Neural progenitor cell (in vitro differentiated cells): ENCODE data around the gene MYCT1. TPM values are rescaled to one million over a fixed set of nuclear protein-coding genes. Genes with fewer than 3 reads are reported as not detected.
A peak's percentile ranks its signal among the peaks of the same experiment; 100 is the strongest.

ENCODE experiments used
- DNase-seq: peaks from one replicate; pipeline ENCODE4 v3.0.0-alpha.2; 2016; ENCODE audit warnings: low spot score
- H2AFZ ChIP-seq: fragments of 200-600 bp; sonication (generic); replicated peaks from 2 replicates; pipeline ENCODE4 v1.6.1; 2016; ENCODE audit warnings: antibody characterized with exemption
- H3F3A ChIP-seq: fragments of 200-600 bp; sonication (generic); 2 replicates; pipeline ENCODE4 v1.6.1; 2016; ENCODE audit warnings: antibody characterized with exemption, low read depth
- H3K27ac ChIP-seq: fragments of 200-600 bp; sonication (generic); 2 replicates; pipeline ENCODE4 v1.5.1; 2016; ENCODE audit warnings: mild to moderate bottlenecking
- H3K27me3 ChIP-seq: fragments of 200-600 bp; sonication (generic); 2 replicates; pipeline ENCODE4 v1.6.1; 2016; ENCODE audit warnings: mild to moderate bottlenecking, moderate library complexity
- H3K36me3 ChIP-seq: fragments of 200-600 bp; sonication (generic); 2 replicates; pipeline ENCODE4 v1.5.1; 2016
- H3K4me1 ChIP-seq: fragments of 200-600 bp; sonication (generic); 2 replicates; pipeline ENCODE4 v1.6.1; 2016; ENCODE audit warnings: mixed run types
- H3K4me2 ChIP-seq: fragments of 200-600 bp; sonication (generic); 2 replicates; pipeline ENCODE4 v1.6.1; 2016
- H3K4me3 ChIP-seq: fragments of 200-600 bp; sonication (generic); 2 replicates; pipeline ENCODE4 v1.5.1; 2016
- H3K79me2 ChIP-seq: fragments of 200-600 bp; sonication (generic); 2 replicates; pipeline ENCODE4 v1.6.1; 2016; ENCODE audit warnings: low read depth
- H3K9ac ChIP-seq: fragments of 200-600 bp; sonication (generic); 2 replicates; pipeline ENCODE4 v1.6.1; 2016
- H3K9me3 ChIP-seq: fragments of 200-600 bp; sonication (generic); 2 replicates; pipeline ENCODE4 v1.5.1; 2016; ENCODE audit warnings: low read depth
- H4K20me1 ChIP-seq: fragments of 200-600 bp; sonication (generic); 2 replicates; pipeline ENCODE4 v1.6.1; 2016; ENCODE audit warnings: low read depth
- H3K27ac Mint-ChIP-seq: 3 replicates; pipeline ENCODE4 v1.8.0; 2021; ENCODE audit warnings: mixed read lengths
- H3K27me3 Mint-ChIP-seq: 2 replicates; pipeline ENCODE4 v1.8.0; 2022; ENCODE audit warnings: low read depth, mild to moderate bottlenecking, inconsistent platforms, moderate library complexity, mixed read lengths; ENCODE audit not compliant: insufficient read depth
- H3K36me3 Mint-ChIP-seq: 3 replicates; pipeline ENCODE4 v1.8.0; 2021; ENCODE audit warnings: mixed read lengths
- H3K4me1 Mint-ChIP-seq: 3 replicates; pipeline ENCODE4 v1.8.0; 2021; ENCODE audit warnings: mixed read lengths
- H3K4me3 Mint-ChIP-seq: 3 replicates; pipeline ENCODE4 v1.8.0; 2021; ENCODE audit warnings: mild to moderate bottlenecking, moderate library complexity, mixed read lengths
- H3K9me3 Mint-ChIP-seq: 3 replicates; pipeline ENCODE4 v1.8.0; 2020; ENCODE audit warnings: mixed read lengths
- CTCF ChIP-seq: fragments of 200-600 bp; sonication (generic); IDR thresholded peaks from 2 replicates; pipeline ENCODE4 v1.5.1; 2017; ENCODE audit warnings: antibody characterized with exemption, mild to moderate bottlenecking
- EZH2 ChIP-seq: fragments of 200-600 bp; sonication (generic); IDR thresholded peaks from 2 replicates; pipeline ENCODE4 v1.6.1; 2017; ENCODE audit warnings: antibody characterized with exemption, mild to moderate bottlenecking, moderate library complexity
- EZH2phosphoT487 ChIP-seq: fragments of 200-600 bp; sonication (generic); IDR thresholded peaks from 2 replicates; pipeline ENCODE4 v1.6.1; 2017; ENCODE audit warnings: antibody characterized with exemption
- total RNA-seq: library from RNA; depleted of rRNA; stranded (reverse); fragments of >200 nt; gene quantifications from 2 replicates; pipeline ENCODE4 v1.2.3, GENCODE V29; 2015; ENCODE audit warnings: low replicate concordance

The MYCT1 gene
- total RNA-seq, 1 donor from 2014 or later: not detected

GRCh38 chr6:152696522-152696921, 1.2 kb upstream of the MYCT1 start:
- TF ChIP-seq CTCF: no peak
- no peak for TF ChIP-seq EZH2phosphoT487
- no peak overlapping the region for H3K27ac Mint-ChIP-seq
- no peaks in the 10 kb centered on the region for H3K9me3 Mint-ChIP-seq
- no peaks in the 10 kb centered on the region for H3K79me2 ChIP-seq
- H4K20me1 ChIP-seq: no peaks in the 10 kb centered on the region
- H3K36me3 Mint-ChIP-seq: no peaks in the 10 kb centered on the region
- no peak overlapping the region for H2AFZ ChIP-seq
- H3K4me3 Mint-ChIP-seq: no peak overlapping the region
- no peaks in the 10 kb centered on the region for H3K27me3 Mint-ChIP-seq
- H3F3A ChIP-seq: no peaks in the 10 kb centered on the region
- no peak overlapping the region for H3K4me3 ChIP-seq
- no peaks in the 10 kb centered on the region for H3K4me1 ChIP-seq
- no peaks in the 10 kb centered on the region for H3K36me3 ChIP-seq
- H3K4me1 Mint-ChIP-seq: no peaks in the 10 kb centered on the region
- no peak overlapping the region for H3K27ac ChIP-seq
- no peaks in the 10 kb centered on the region for H3K9me3 ChIP-seq
- no peak overlapping the region for H3K9ac ChIP-seq
- H3K27me3 ChIP-seq: no peaks in the 10 kb centered on the region
- no peak for DNase-seq
- no peak overlapping the region for H3K4me2 ChIP-seq

DNA sequence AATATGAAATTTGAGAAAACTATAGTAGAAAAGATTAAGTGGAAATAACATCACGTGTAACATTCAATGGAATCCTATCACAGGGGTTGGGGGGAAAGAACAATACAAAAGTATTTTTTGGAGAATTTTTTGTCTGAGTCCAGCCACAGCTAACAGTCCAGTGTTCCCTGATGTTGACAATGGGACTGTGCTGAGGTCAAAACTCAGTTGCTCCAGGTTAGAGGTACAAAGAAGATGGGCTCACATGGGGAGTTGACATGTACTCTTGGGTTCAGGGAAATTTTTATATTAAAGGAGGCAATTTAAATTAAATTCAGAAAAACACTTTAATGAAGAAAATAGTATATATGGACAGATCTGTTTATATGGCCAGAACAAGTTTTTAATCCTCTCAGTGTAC, 995 bp downstream of the MYCT1 start:
- Mint-ChIP-seq H3K27ac (no peak overlapping the region), H3K4me3 (no peak overlapping the region), H3K36me3 (no peaks in the 10 kb centered on the region), H3K27me3 (no peaks in the 10 kb centered on the region), H3K9me3 (no peaks in the 10 kb centered on the region), H3K4me1 (no peaks in the 10 kb centered on the region)
- no peak overlapping the region for H3K4me3 ChIP-seq
- no peaks in the 10 kb centered on the region for H3K79me2 ChIP-seq
- H3K9me3 ChIP-seq: no peaks in the 10 kb centered on the region
- no peak overlapping the region for H3K27ac ChIP-seq
- H2AFZ ChIP-seq: no peak overlapping the region
- H3K4me2 ChIP-seq: no peak overlapping the region
- no peaks in the 10 kb centered on the region for H3K27me3 ChIP-seq
- DNase-seq: no peak
- no peak for TF ChIP-seq EZH2phosphoT487
- no peak for TF ChIP-seq CTCF
- no peak for TF ChIP-seq EZH2
- no peaks in the 10 kb centered on the region for H3F3A ChIP-seq
- H4K20me1 ChIP-seq: no peaks in the 10 kb centered on the region
- H3K4me1 ChIP-seq: no peaks in the 10 kb centered on the region
- no peaks in the 10 kb centered on the region for H3K36me3 ChIP-seq
- H3K9ac ChIP-seq: no peak overlapping the region

- TF ChIP-seq EZH2 (no peak), CTCF (no peak), EZH2phosphoT487 (no peak)
- H3K9me3 ChIP-seq: no peaks in the 10 kb centered on the region
- H3K9me3 Mint-ChIP-seq: no peaks in the 10 kb centered on the region
Measured at GRCh38 chr6:152700427-152700826, 2.7 kb downstream of the MYCT1 start.

More at GRCh38 chr6:152700427-152700826, 2.7 kb downstream of the MYCT1 start:
- Histone ChIP-seq H4K20me1 (no peaks in the 10 kb centered on the region), H3K36me3 (no peaks in the 10 kb centered on the region), H3K4me3 (no peak overlapping the region), H2AFZ (peak overlapping the region; percentile 0), H3K79me2 (no peaks in the 10 kb centered on the region), H3K9ac (no peak overlapping the region), H3F3A (no peaks in the 10 kb centered on the region), H3K4me1 (no peaks in the 10 kb centered on the region), H3K4me2 (no peak overlapping the region), H3K27ac (no peak overlapping the region), H3K27me3 (no peaks in the 10 kb centered on the region)
- H3K27me3 Mint-ChIP-seq: no peaks in the 10 kb centered on the region
- no peaks in the 10 kb centered on the region for H3K36me3 Mint-ChIP-seq
- no peaks in the 10 kb centered on the region for H3K4me1 Mint-ChIP-seq
- H3K4me3 Mint-ChIP-seq: no peak overlapping the region
- H3K27ac Mint-ChIP-seq: no peak overlapping the region
- no peak for DNase-seq
